Eye (tissue), 1 donor: ENCODE data around the gene BET1.
A peak's percentile ranks its signal among the peaks of the same experiment; 100 is the strongest.

Source experiments
- DNase-seq: peaks from one replicate; pipeline ENCODE4 v3.0.0-alpha.2; 2015

The BET1 gene

DNA sequence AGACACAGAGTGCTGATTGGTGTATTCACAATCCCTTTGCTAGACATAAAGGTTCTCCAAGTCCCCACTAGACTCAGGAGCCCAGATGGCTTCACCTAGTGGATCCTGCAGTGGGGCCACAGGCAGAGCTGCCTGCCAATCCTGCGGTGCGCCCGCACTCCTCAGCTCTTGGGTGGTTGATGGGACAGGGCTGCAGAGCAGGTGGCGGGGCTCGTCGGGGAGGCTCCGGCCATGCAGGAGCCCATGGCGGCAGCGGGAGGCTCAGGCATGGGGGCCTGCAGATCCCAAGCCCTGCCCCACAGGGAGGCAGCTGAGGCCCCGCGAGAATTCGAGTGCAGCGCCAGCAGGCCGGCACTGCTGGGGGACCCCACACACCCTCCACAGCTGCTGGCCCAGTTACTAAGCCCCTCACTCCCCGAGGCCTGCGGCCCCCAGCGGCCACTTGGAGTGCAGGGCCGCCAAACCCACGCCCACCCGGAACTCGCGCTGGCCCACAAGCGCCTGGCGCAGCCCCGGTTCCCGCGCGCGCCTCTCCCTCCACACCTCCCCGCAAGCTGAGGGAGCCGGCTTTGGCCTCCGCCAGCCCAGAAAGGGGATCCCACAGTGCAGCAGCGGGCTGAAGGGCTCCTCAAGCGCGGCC is 7.7 kb upstream of the BET1 start:
- no peak for DNase-seq

DNA sequence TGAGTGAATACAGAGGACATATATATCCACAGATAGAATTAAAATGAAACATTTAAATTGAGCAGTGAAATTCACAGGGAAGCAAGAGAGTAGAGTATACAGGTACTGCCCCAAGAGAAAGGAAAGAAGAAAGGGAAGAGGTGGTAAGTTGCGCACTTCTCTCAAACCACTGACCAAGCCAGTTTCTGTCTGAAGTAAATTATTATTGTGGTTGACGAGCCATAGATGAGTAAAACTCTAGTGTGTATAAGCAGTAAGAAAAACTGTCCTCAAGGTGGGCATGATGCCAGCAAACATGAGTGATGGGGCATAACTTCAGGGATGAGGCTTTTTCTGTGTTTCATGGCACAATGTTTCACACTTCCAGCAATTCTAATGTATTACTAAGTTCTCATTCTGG is 4.4 kb upstream of the BET1 start:
- DNase-seq: no peak

DNA sequence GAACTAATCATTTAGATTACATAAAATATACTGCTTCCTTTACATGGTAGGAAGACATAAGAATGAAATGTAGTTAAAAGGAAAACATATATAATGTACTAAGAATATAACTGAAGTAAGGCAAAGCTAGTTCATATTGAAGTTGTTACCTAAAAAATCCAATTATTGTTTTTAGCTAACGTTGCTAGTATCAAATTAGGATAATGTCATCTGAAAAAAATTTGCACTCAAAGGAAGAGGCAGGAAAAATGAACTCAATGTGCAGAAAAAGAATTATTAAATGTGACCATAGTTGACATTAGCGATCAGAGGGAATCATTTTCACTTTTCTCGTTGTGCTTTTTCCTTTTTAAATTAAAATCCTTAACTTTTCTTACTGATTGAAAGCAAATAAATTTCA is 1.6 kb upstream of the BET1 start:
- DNase-seq: no peak

- no peak for DNase-seq
Measured at GRCh38 chr7:94003446-94004023, 620 bp downstream of the BET1 start.

- DNase-seq: no peak
Measured at GRCh38 chr7:94001396-94001795, 2.8 kb downstream of the BET1 start.

DNA sequence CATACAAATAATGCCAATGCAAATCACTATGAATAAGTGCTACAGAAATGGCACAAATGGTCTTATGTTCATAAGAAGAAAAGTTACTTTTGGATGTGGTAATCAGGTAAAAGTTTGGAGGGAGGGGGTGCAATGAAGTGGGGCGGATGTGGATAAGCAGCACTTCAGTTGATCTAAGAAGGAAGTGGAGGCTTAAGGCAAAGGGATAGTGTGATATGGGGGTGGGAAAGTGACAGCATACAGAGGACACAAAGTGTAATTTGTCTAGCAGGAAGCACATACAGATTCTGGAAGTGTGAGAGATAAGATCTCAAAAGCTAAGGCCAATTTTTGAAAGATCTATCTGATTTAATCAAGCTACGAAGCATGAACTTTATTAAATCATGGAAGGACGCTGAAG is 6.3 kb downstream of the BET1 start:
- no peak for DNase-seq

DNA sequence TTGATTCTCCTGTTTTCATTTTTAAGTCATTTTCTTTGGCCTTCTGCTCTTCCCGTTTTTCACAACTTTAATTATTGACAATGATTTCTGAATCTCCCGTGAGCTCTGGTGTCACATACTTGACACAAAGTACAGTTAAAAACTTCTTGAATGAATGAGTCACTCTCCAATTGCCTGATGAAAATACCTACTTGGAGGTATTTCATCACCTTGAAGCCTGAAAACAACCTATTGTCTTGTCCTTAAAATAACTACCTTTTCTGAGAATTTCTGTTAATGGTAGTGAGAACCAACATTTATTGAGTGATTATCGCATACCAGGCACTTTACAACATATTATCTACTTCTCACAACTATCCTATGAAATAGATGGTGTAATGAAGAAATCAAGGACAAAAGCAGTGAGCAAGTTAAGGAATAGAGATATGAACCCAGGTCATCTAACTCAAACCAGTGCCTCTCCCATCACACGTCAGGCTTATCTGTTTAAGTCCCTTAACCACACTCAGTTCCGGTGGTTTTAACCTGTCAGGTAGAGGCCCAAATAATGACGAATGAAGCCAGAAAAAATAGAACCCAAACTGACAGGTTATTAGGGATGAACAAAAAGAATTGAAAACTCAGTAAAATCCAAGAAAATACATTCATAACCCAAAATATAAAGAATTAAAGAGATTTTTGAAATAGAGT is 11.6 kb downstream of the BET1 start:
- no peak for DNase-seq

- DNase-seq: no peak
Measured at GRCh38 chr7:93987297-93987696, 16.9 kb downstream of the BET1 start.

- no peak for DNase-seq
Measured at GRCh38 chr7:93985101-93985500, 19.1 kb downstream of the BET1 start.

GRCh38 chr7:93984024-93984423 is 20.1 kb downstream of the BET1 start:
- DNase-seq: no peak

DNA sequence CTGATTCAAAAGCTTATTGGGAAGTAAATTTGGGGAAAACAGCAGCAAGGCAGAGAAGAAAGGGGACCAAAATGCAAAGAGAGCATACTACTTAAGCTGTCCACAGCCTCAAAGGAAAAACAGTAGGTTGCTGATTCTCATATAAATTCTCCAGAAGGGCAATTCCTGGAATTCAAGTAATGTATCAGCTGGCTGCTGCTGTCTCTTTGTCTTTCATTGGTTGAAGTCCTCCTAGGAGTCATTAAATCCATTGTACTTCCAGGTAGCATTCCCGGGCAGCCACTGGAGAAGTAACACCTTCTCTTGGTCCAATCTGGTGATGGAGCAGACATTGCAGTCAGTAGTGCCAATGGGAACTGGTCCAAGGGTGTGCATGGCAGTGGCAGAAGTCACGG is 22.7 kb downstream of the BET1 start:
- no peak for DNase-seq

DNA sequence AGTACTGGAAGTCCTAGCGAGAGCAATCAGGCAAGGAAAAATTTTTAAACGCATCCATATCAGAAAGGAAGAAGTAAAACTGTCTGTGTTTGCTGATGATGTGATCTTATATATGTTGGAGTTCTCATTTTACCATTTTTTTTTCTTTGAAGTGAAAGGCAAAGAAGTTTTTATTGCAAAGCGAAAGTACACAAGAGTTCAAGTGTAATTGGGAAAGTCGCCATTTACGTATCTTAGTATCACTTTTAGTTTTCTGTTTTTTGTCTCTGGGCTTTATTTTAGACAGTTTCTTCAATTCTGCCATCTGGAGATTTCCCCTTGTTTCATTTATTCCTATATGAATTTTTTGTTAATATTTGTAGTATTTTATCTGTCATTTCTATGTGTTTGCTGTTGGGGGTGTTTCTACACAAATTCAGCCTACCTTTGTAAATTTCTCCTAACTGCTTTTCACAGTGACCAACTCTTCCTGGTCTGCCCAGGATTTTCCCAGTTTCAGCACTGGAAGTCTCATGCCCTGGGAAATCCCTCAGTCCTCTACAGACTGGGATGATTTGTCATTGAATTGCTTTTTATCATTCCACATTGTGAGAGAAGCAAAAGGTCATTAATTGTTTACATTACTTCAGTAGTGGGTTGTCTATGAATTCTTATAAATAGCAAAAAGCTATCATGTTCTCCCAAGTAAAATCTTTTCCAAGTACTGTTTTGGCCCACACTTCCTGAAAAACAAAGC is 23.2 kb downstream of the BET1 start:
- DNase-seq: no peak

DNA sequence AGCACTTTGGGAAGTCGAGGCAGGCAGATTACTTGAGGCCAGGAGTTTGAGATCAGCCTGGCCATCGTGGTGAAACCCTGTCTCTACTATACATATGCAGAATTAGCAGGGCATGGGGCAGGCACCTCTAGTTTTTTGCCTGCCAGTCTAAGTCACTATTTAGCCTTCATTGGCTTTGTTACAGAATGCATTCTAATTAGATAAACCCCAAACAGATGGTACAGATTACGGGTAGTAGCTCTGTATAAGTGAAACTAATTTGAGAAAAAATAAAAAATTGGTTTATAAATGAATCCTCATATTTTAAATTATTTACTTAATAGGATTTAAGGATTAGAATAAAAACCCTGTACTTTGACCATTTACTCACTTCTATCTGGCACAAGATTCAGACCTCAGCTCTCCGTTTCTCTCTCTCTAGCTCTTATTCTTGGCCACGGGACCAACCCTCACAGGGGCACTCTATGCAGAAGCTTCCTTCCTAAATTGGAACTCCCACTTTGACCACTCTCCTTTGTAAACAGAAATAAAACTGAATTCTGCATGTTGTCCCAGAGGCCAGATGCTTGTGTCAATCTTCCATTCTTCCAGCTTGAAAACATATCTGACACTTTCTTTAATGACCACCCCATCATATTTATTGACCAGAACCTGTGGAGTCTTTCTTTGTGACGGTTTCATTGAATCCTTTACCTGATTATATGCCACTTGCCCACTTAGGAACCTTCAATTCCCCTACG is 26.8 kb downstream of the BET1 start:
- DNase-seq: no peak

DNA sequence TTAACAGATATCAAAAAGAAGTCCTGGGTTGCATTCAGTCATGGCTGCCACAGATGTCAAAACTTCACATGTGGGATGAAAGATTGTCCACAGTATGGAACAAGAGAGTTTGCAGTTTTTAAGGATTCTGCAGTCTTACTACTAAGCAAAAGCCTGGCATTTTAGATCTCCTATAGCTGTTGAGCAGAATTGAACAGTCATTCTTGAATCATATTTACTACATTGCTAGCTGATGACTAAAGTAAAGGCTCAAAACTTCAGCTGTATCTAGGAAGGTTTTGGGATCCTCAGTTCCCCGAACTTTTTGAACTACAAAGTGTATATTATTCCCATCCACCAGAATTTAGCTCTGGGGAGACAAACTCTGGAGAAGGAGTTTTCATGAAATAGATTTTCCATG is 31.0 kb downstream of the BET1 start:
- no peak for DNase-seq

- peak; percentile 6 for DNase-seq
Measured at GRCh38 chr7:93972029-93972725, 32.0 kb downstream of the BET1 start.

DNA sequence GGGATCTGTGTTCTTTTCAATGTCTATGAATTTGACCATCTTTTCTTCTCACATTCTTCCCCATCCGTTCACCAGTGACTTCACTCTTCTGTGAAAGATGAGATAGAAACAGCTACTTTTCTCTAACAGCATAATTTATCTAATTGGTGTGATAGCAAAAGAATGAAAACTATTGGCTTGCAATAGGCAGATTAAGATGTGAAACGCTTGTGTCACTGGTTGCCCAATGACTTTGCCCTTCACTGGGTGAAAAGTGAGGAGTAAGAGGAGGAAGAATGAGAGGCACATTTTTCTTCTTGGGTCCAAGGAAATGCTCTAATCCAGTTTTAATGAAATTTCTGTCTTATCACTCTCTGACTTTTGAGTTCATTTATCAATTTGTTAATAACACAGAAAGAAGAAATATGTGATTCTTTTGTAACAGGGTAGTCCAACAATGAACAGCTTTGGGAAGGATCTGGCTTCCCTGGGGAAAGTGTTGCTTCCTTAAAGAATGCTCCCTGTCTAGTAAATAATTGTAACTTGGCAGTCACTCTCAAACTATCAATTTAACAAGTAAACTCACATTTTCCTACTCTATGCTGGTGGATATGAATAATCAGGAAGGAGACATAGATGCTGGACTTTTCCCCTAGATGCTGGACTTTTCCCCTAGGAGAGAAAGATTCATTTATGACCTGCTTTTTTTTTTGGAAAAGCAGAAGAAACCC is 35.1 kb downstream of the BET1 start:
- no peak for DNase-seq

GRCh38 chr7:93964813-93965212 is 39.3 kb downstream of the BET1 start:
- DNase-seq: no peak

DNA sequence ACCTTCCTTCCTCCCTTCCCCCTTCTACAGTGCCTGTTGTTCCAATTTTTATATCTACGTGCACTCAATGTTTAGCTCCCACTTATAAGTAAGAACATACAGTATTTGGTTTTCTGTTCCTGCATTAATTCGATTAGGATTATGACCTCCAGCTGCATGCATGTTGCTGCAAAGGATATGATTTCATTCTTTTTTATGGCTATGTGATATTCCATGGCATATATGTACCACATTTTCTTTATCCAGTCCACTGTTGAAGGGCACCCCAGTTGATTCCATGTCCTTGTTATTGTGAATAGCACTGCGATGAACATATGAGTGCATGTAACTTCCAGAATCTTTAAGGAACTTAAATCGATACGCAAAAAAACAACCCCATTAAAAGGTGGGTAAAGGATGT is 39.9 kb downstream of the BET1 start:
- no peak for DNase-seq

- no peak for DNase-seq
Measured at GRCh38 chr7:93960986-93961385, 43.2 kb downstream of the BET1 start.

DNA sequence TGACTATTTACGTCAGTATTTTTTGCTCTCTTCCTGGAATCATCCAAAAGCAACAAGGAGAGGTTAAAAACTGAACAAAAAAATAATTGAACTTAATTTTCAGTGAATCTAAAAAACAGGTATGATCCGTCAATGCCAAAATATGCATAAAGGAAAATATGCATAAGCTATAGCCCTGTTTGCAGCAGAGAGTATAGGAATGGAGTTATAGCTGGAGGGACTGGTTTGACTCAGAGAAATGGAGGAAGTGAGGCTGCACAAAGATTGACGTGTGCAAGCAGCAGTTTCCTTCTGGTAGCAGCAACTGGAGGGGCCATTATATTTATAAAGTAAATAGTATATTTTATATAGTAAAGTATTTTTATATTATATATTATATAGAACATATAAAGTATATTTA is 45.5 kb downstream of the BET1 start:
- no peak for DNase-seq

DNA sequence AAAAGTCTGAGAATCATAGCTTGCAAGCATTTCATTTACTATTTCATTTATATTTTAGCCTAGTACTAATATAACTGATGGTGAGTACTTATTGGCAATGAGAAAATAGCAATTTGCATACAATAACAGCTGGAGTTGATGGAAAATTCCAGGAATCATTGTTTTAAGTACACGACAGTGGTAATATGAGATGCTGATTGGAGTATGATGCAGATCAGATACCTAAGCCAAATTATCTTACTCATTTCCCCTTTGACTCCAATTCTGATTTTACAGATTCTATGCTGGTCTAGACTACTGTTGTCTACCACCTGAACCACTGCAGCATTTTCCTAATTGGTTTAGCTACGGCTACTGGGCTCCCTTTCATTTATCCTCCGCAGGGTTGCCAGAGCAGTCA is 45.9 kb downstream of the BET1 start:
- DNase-seq: no peak

GRCh38 chr7:93957767-93958166 is 46.4 kb downstream of the BET1 start:
- DNase-seq: no peak
